HG02763 (cell line): ENCODE data around the gene CCDC144A.
"Not testable (repeated sequence)": the region's sequence is repeated elsewhere in the genome, so short reads cannot be mapped to it uniquely, and the experiment has no call there.

Experiments
- ATAC-seq: cut with Tn5 transposase; IDR thresholded peaks from one replicate; pipeline ENCODE4 v1.9.1; 2021; ENCODE audit warnings: mild to moderate bottlenecking, moderate library complexity; ENCODE audit not compliant: unreplicated experiment

CCDC144A gene

GRCh38 chr17:16689731-16690281 lies at the start of gene CCDC144A:
Gene CCDC144A (plus strand): TSS chr17:16690241. CDS start chr17:16690401, 160 bp downstream.
- ATAC-seq = not testable (repeated sequence)

GRCh38 chr17:16649585-16649984 lies 40.5 kb upstream of the CCDC144A start:
- ATAC-seq = no peak

- no peak for ATAC-seq
Observed at GRCh38 chr17:16652252-16652651, 37.8 kb upstream of the CCDC144A start.

GRCh38 chr17:16652847-16653366 lies 37.1 kb upstream of the CCDC144A start:
- ATAC-seq = peak; percentile 11

- peak; percentile 88 for ATAC-seq
Observed at GRCh38 chr17:16653367-16654041, 36.5 kb upstream of the CCDC144A start, which contains the start of gene ZNF624. Gene ZNF624 (minus strand): TSS chr17:16653850.

GRCh38 chr17:16661217-16661616 lies 28.8 kb upstream of the CCDC144A start:
- no peak for ATAC-seq

GRCh38 chr17:16662936-16663335 lies 27.1 kb upstream of the CCDC144A start:
- no peak for ATAC-seq

- ATAC-seq = not testable (repeated sequence)
Observed at GRCh38 chr17:16666553-16666906, 23.5 kb upstream of the CCDC144A start.

GRCh38 chr17:16666907-16667636 lies 23.0 kb upstream of the CCDC144A start:
- not testable (repeated sequence) for ATAC-seq

GRCh38 chr17:16676676-16677268 lies 13.3 kb upstream of the CCDC144A start:
- no peak for ATAC-seq

- not testable (repeated sequence) for ATAC-seq
Observed at GRCh38 chr17:16683290-16684138, 6.5 kb upstream of the CCDC144A start.

GRCh38 chr17:16686019-16686418 lies 4.0 kb upstream of the CCDC144A start:
- ATAC-seq = not testable (repeated sequence)

- not testable (repeated sequence) for ATAC-seq
Observed at GRCh38 chr17:16687151-16687550, 2.9 kb upstream of the CCDC144A start.

GRCh38 chr17:16690447-16690846 lies 406 bp downstream of the CCDC144A start:
- not testable (repeated sequence) for ATAC-seq

- ATAC-seq = not testable (repeated sequence)
Observed at GRCh38 chr17:16697603-16698002, 7.6 kb downstream of the CCDC144A start.

GRCh38 chr17:16745492-16746203 lies 55.6 kb downstream of the CCDC144A start:
- ATAC-seq = not testable (repeated sequence)

- not testable (repeated sequence) for ATAC-seq
Observed at GRCh38 chr17:16746571-16746970, 56.5 kb downstream of the CCDC144A start.

GRCh38 chr17:16750515-16750914 lies 60.5 kb downstream of the CCDC144A start:
- ATAC-seq = not testable (repeated sequence)

GRCh38 chr17:16751224-16751923 lies 61.3 kb downstream of the CCDC144A start:
- ATAC-seq = not testable (repeated sequence)
